ENCODE results near the gene UBE3B. TPM values are rescaled to one million over a fixed set of nuclear protein-coding genes. Genes with fewer than 3 reads are reported as not detected.

The UBE3B gene
- total RNA-seq, 4 donors from 2014 or later: 53.2 to 94.1 (median 61.6) TPM

DNA sequence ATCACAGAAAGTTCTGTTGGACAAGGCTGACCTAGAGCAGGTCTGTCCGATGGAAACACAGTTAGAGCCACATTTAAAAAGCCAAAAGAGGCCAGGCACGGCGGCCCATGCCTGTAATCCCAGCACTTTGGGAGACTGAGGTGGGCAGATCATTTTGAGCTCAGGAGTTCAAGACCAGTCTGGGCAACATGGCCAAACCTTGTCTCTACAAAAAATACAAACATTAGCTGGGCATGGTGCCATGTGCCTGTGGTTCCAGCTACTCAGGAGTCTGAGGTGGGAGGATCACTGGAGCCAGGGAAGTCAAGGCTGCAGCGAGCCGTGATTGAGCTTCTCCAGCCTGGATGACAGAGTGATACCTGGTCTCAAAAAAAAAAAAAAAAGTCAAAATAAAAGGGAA, 14.9 kb downstream of the UBE3B start:
- Histone ChIP-seq H3K27me3 (no peaks in the 10 kb centered on the region), H3K4me1 (no peaks in the 10 kb centered on the region), H3K36me3 (peaks cover 88% of the 10 kb centered on the region), H3K9me3 (no peaks in the 10 kb centered on the region), H3K27ac (no peak overlapping the region), H3K4me3 (no peak overlapping the region)
- TF ChIP-seq, protein P1, sequence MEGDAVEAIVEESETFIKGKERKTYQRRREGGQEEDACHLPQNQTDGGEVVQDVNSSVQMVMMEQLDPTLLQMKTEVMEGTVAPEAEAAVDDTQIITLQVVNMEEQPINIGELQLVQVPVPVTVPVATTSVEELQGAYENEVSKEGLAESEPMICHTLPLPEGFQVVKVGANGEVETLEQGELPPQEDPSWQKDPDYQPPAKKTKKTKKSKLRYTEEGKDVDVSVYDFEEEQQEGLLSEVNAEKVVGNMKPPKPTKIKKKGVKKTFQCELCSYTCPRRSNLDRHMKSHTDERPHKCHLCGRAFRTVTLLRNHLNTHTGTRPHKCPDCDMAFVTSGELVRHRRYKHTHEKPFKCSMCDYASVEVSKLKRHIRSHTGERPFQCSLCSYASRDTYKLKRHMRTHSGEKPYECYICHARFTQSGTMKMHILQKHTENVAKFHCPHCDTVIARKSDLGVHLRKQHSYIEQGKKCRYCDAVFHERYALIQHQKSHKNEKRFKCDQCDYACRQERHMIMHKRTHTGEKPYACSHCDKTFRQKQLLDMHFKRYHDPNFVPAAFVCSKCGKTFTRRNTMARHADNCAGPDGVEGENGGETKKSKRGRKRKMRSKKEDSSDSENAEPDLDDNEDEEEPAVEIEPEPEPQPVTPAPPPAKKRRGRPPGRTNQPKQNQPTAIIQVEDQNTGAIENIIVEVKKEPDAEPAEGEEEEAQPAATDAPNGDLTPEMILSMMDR (IDR thresholded peaks at IDR 0.05): no peak
- no peak for TF ChIP-seq POLR2AphosphoS5 (IDR thresholded peaks at IDR 0.05)
- no peak for TF ChIP-seq POLR2A (IDR thresholded peaks at IDR 0.05)
- TF ChIP-seq EP300 (IDR thresholded peaks at IDR 0.05): no peak
- DNase-seq (ENCODE audit: low spot score in 2 of 2): no peak
- WGBS: 81% methylated on average over 5 of the region's 5 CpGs

DNA sequence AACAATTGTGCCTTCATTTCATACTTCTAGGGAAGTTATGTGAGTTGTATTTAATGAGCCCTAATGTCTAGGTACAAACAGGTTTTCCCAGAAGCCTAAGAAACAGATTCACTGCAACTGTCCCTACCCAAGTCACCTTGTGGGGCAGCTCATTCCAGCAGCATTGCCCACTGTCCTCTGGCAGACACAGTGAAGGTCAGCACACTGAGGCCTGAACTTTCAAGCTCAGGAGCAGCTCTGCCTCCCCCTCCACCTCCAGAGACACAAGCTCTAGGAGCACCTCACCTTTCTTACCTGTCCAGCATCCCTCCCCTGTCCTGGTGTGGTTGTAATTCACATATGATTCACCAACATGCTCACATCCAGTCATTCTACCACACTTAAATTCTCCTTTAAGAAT, 15.7 kb downstream of the UBE3B start:
- peaks cover 88% of the 10 kb centered on the region for H3K36me3 ChIP-seq
- no peaks in the 10 kb centered on the region for H3K27me3 ChIP-seq
- TF ChIP-seq POLR2AphosphoS5 (IDR thresholded peaks at IDR 0.05): no peak
- no peak for TF ChIP-seq POLR2A (IDR thresholded peaks at IDR 0.05)
- TF ChIP-seq, protein P1 (IDR thresholded peaks at IDR 0.05): no peak
- TF ChIP-seq EP300 (IDR thresholded peaks at IDR 0.05): no peak
- H3K4me1 ChIP-seq: no peaks in the 10 kb centered on the region
- DNase-seq (ENCODE audit: low spot score in 2 of 2): no peak
- H3K27ac ChIP-seq: no peak overlapping the region
- no peaks in the 10 kb centered on the region for H3K9me3 ChIP-seq
- H3K4me3 ChIP-seq: no peak overlapping the region

DNA sequence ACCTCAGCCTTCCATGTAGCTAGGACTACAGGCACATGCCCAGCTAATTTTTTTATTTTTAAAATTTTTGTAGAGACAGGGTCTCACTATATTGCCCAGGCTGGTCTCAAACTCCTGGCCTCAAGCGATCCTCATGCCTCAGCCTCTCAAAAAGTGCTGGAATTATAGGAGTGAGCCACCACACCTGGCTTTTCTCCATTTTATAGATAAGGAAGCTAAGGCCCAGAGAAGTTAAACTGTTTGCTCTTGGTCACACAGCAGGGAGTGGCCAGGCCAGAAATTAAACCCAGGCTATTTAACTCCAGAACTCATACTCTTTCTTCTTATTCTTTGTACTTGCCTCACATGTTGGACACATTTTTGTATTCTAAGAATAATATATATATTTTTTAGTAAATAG, 16.5 kb downstream of the UBE3B start:
- H3K9me3 ChIP-seq: no peaks in the 10 kb centered on the region
- H3K36me3 ChIP-seq: peaks cover 88% of the 10 kb centered on the region
- H3K27ac ChIP-seq: no peak overlapping the region
- no peaks in the 10 kb centered on the region for H3K4me1 ChIP-seq
- H3K27me3 ChIP-seq: no peaks in the 10 kb centered on the region
- WGBS: 91% methylated on average over 1 of the region's 1 CpG
- TF ChIP-seq POLR2AphosphoS5 (IDR thresholded peaks at IDR 0.05): no peak
- no peak for TF ChIP-seq POLR2A (IDR thresholded peaks at IDR 0.05)
- TF ChIP-seq, protein P1 (IDR thresholded peaks at IDR 0.05): no peak
- TF ChIP-seq EP300 (IDR thresholded peaks at IDR 0.05): no peak
- DNase-seq (ENCODE audit: low spot score in 2 of 2): no peak
- H3K4me3 ChIP-seq: no peak overlapping the region

DNA sequence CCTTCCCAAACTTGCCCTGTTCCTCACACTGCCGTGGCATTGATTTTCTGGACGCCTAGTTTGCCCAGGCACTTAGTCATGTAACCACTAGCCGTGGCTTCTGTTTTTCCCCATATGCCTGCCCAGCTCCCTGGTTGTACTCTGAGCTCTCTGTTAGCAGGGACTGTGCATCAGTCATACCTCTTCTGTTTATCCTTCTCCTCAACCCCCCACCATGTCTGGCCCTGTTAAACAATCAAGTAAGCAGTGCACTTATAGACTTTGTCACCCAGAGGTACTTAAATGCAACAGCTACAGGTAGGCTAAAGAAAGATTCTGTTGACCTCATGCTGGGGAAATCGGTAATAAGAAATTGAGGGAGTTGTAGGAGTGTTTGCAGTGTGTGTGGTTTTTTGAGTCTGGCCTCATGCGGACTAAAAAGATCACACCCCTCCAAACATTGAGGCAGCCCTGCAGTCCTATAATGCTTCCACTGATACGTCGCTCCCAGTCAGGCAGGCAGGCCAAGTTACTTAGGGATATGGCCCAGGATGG, 17.0 kb downstream of the UBE3B start:
- Histone ChIP-seq H3K4me1 (no peaks in the 10 kb centered on the region), H3K4me3 (no peak overlapping the region), H3K27me3 (no peaks in the 10 kb centered on the region), H3K27ac (no peak overlapping the region), H3K9me3 (no peaks in the 10 kb centered on the region), H3K36me3 (peaks cover 88% of the 10 kb centered on the region)
- no peak for DNase-seq (ENCODE audit: low spot score in 2 of 2)
- TF ChIP-seq, protein P1 (IDR thresholded peaks at IDR 0.05): no peak
- TF ChIP-seq EP300 (IDR thresholded peaks at IDR 0.05) (no peak), POLR2AphosphoS5 (IDR thresholded peaks at IDR 0.05) (no peak), POLR2A (IDR thresholded peaks at IDR 0.05) (no peak)
- WGBS: 90% methylated on average over 7 of the region's 7 CpGs

DNA sequence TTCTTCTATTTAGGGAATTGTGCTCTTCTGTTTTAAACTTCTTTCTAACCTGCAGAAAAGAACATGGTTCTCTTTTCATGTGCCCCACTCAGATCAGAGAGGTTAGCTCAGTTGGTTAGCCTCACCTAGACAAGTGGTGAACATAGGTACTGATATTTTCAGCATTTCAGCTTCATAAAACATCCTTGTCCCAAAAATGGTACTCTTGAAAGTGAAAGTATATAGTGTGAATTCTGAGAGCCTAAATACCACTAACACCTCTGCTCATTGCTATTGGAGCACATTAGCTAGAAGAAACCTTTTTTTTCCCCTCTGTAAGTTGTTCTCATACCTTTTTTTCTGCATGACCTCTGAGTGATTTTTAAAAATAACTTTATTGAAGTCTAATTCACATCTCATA, 17.6 kb downstream of the UBE3B start:
- no peaks in the 10 kb centered on the region for H3K27me3 ChIP-seq
- H3K9me3 ChIP-seq: no peaks in the 10 kb centered on the region
- no peak for DNase-seq (ENCODE audit: low spot score in 2 of 2)

More for the DNA sequence above, 17.6 kb downstream of the UBE3B start:
- no peak for TF ChIP-seq POLR2A (IDR thresholded peaks at IDR 0.05)
- TF ChIP-seq EP300 (IDR thresholded peaks at IDR 0.05): no peak
- TF ChIP-seq POLR2AphosphoS5 (IDR thresholded peaks at IDR 0.05): no peak
- TF ChIP-seq, protein P1 (IDR thresholded peaks at IDR 0.05): no peak
- Histone ChIP-seq H3K36me3 (peaks cover 88% of the 10 kb centered on the region), H3K4me1 (no peaks in the 10 kb centered on the region), H3K27ac (no peak overlapping the region), H3K4me3 (no peak overlapping the region)
